GM21526 (cell line): Measurements from ENCODE around the gene KIAA1958.
"Not testable (repeated sequence)": the region's sequence is repeated elsewhere in the genome, so short reads cannot be mapped to it uniquely, and the experiment has no call there.

Source experiments
- ATAC-seq: cut with Tn5 transposase; IDR thresholded peaks from one replicate; pipeline ENCODE4 v1.9.1; 2021; ENCODE audit warnings: moderate library complexity; ENCODE audit not compliant: unreplicated experiment, low FRiP score

The KIAA1958 gene

DNA sequence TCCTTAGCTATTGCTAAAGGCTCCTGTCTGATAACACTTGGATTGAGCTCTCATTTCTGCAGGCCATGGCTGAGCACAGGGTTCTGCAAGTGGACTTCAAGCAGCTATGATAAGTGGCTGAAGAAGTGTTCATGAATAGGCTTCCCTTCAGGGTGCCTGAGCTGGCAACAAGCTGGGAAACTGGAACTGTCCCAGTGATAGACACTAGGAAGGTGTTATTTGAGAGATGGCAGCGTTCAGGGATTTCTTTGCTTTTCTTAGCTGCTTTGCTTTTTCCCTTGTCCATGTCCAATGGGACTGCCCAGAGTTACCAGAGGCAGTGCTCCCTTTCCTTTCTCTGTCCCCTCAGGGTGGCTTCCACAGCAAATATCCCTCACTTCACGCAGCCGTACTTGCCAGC lies 155.5 kb downstream of the KIAA1958 start:
- ATAC-seq, result no peak

DNA sequence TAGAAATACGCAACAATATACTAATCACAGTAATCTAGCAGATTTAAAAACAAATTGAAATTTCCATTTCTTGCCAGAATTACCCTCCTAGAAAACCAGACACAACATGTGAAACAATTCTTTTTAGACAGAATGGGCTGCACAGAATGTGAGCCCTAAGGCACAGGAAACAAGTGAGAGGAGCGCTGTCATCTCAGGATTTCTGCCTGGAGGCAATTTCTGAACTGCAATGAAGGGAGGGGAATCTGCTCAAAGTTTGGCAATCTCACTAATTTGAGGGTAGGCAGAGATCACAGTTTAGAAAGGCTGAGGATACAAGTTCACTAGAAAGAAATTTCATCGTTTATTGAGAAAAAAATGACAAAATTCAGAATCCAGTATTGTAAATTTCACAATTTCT lies 161.0 kb downstream of the KIAA1958 start:
- no peak for ATAC-seq

DNA sequence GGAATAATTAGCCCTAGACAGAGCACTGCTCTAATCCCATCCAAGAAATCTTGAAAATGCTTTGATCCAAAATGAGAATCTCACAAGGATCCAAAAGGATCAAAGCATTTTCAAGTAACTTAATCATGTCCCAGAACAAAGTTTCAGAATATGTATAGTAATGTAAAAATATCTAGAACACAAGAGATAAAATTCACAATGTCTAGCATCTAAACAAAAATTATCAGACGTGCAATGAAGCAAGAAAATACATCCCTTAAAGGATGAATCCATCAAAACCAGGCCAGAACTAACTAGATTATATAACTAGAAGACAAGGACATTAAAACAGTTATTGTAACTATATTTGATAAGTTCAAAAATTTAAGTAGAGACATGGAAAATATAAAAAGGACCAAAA lies 162.0 kb downstream of the KIAA1958 start:
- no peak for ATAC-seq

DNA sequence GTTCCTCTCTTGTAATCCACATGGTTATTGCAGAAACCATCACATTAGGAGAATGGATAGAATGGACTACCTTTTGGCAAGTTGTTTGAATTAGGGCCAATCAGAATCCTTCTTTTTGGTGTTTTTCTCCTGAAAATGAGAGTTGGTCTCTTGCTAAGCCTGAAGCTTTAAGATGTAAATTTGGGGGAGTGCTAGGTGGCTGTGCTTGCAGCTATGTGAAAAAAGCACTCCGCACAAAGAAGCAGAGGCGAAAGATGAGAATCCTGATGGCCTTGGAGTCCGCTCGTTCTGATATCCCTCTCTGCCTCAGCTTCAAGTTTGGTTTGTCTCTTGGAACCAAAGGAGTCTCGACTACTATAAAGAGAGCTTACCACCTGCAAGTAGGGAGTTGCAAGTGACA lies 167.7 kb downstream of the KIAA1958 start:
- no peak for ATAC-seq

DNA sequence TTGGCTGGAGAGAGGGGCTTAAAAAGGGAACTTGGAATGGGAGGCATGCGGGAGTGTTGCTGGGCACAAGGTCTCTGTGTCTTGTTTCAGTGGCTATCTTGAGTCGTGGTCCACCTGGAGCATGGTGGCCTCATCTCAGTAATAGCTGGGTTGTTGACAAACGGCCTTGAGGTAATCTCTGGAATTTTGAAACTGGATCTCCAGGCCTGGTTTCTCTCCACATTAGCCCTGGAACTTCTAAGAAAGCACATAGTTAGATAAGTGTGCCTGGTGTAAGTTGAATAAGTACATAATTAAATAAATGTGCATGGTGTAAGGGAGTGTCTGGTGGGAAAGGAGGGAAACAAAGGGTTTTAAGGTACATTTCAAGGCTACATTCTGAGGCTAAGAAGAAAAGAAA lies 169.0 kb downstream of the KIAA1958 start:
- no peak for ATAC-seq

DNA sequence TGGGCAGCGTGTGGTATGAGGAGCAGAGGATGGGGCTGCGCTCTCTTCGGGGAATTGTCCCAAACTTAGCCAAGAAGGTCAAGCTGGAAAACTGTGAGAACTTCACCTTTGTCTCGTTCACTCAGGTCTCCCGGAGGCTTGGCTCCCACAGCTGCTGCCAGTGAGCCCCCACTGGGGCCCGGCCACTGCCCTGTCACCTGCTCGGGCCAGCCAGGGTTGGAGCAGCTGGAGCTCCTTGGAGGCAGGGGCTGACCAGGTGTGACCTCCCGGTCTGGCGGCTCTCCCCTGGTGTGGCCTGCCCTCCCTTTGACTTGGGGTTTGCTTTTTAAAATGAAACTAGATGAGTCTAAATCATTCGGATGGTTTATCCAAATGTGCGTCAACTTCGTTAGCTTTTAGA lies 173.3 kb downstream of the KIAA1958 start:
- no peak for ATAC-seq

DNA sequence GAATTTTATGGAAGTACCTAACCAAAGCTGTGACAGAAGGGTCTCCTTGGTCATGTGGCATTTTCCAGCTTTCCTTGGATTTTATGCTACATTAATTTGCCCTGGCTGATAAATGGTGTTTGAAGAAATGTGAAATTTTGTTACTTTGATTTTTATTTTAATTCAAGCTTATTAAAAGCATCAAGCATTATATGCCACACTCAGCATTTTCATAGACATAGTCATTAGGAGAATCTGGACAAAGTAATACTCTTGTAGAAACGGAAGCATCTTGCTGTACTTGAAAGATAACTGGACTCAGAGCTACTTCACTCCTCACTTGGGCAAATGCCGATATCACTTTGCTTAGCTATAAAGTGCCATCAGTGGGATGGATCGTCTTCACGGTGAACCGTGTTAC lies 177.1 kb downstream of the KIAA1958 start:
- no peak for ATAC-seq

DNA sequence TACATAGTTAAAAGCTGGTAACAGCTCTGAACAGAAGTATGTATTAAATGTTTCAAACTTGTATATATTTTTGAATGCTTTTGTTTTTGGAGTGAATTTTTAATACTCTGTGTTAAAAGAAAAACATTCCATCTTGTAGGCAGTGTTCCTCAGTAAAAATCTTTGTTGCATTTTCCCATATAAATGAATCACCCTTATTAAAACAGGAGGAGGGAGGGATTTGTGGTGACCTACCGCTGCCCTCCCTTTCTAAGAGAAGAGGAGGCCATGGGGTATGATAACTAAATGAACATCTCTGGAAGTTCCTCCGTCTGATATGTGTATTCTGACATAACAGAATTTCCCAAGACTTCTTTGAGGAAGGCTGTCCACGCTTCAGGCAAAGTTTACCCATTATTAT lies 177.9 kb downstream of the KIAA1958 start:
- ATAC-seq, result no peak

DNA sequence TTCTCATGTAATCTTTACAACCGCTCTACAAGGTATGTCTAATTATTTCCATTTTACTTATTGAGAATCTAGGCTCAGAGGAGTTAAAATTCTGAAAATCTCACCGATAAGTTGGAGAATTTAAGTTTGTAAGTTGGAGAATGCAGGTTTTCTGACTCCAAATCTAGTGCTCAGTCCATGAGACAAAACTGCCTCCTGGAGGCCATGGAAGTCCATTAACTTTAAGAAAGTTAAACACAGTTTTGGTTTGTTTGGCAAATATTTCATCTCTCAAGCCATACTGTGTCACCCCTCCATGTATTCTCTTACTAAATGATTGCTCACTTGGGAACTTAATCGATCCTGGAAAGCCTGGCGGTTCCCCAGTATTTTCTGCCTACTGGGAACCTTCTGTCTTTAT lies 178.7 kb downstream of the KIAA1958 start:
- ATAC-seq, result no peak

DNA sequence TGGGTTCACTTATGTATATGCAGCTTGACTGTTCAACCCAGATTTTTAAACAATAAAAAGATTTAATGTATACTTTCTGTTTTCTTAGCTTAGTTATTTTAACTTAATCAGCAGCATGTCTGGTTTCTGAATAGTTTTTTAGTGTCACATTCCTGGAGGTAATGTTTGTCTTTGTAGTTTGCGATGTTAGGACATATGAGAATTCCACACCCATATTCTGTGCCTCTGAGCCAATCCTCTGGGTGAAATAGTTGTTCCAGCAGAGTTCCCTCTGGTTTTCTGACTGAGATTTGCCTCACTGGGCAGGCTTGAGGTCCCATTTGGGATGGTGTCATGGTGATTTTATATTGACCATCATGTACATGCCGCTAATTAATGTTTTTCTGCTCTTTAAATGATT lies 182.7 kb downstream of the KIAA1958 start:
- ATAC-seq, result no peak

DNA sequence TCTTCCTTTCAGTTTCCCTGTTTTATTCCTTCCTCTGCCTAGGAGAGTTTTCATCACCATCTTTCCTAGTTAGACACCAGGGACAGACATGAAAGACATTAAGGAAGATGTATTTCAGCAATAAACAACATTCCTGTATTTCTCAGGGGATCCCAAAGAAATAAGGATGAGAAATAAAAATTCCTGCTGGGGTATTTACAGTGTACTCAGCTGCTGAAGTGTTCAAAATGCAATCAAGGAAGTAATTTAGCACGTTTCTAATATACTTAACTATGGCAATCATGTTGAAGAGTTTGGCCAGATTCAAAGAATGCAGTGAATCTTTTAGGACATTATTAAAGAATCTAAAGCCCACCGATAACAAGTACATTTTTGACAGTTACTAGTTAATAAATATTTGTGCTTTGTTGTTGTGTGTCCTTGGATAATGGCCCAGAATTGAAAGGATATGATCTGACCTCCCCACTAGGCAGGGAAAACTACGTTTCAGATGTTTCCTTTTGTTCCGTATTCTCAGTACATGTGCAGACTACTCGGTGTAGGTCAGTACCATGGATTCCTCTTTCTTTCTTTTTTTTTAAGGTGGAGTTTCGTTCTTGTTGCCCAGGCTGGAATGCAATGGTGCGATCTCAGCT lies 184.5 kb downstream of the KIAA1958 start:
- no peak for ATAC-seq

DNA sequence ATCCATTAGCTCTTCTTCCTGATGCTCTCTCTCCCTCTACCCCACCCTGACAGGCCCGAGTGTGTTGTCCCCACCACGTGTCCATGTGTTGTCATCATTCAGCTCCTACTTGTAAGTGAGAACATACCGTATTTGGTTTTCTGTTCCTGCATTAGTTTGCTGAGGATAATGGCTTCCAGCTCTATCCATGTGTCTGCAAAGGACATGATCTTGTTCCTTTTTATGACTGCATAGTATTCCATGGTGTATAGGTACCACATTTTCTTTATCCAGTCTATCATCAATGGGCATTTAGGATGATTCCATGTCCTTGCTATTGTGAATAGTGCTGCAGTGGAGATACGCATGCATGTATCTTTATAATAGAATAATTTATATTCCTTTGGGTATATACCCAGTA lies 186.6 kb downstream of the KIAA1958 start:
- not testable (repeated sequence) for ATAC-seq

DNA sequence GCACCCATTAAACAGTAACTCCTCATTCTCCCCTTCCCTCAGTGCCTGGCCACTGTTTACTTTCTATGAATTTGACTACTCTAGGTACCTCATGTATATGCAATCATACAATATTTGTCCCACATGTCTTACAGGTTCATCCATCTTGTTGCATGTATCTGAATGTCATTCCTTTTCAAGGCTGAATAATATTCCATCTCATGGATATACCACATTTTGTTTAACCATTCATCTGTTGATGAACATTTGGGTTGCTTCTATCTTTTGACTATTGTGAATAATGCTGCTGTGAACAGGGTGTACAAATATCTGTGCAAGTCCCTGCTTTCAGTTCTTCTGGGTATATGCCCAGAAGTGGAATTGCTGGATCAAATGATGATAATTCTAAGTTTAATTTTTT lies 190.4 kb downstream of the KIAA1958 start:
- no peak for ATAC-seq

DNA sequence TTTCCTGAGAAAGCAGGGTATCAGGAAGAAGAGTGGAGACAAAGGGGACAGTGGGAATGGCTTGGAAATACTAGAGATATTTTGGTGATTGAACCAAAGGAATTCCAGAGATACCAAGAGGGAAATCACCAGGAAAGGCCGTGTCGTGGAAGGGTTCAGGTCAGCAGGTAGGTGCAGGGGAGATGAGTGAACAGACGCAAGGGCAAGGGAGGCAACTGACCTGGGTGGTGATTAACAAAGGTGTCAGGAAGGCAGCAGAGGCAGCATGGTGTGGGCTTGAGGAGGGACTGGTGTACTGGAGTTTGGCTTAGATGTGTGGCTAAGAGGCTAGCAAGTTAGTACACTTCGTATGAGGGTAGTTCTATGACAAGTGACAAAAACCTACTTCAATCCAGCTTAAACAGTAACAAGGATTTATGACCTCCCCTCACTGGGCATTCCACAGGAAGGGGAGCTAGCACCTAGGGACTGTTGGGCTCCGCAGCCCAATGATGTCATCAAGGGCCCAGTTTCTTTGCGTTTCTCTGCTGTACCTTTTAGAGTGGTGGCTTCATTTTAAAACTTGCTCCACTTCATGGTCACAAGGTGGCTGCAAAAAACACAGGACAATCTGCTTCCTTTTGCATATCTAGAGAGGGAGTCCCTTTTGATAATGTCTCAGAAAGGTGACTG lies 194.2 kb downstream of the KIAA1958 start:
- no peak for ATAC-seq

DNA sequence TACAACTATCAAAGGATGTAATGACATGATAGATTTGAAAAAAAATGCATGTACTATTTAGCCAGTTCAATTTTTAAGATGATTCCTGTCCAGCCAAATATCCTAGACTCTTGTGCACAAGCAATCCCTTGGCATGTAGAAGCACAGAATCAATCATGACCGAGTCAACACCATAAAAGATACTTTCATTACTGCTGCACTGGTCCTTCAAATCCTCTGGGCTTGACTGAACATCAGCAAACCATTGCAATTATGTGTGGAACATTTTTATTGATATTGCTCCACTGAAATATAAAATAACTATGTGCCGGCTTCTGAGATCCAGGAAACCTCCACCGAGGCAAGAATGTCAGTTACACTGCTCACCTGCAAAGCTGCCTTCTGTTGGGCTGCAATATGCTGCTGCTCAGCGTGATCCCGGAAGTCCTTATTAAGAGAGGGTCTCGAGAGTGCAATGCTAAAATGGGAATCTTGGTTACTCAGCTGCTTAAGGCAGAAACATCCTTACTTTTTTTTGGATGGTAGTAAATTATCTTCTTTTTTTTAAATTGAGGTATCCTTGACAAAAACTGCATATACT lies 202.6 kb downstream of the KIAA1958 start:
- no peak for ATAC-seq

DNA sequence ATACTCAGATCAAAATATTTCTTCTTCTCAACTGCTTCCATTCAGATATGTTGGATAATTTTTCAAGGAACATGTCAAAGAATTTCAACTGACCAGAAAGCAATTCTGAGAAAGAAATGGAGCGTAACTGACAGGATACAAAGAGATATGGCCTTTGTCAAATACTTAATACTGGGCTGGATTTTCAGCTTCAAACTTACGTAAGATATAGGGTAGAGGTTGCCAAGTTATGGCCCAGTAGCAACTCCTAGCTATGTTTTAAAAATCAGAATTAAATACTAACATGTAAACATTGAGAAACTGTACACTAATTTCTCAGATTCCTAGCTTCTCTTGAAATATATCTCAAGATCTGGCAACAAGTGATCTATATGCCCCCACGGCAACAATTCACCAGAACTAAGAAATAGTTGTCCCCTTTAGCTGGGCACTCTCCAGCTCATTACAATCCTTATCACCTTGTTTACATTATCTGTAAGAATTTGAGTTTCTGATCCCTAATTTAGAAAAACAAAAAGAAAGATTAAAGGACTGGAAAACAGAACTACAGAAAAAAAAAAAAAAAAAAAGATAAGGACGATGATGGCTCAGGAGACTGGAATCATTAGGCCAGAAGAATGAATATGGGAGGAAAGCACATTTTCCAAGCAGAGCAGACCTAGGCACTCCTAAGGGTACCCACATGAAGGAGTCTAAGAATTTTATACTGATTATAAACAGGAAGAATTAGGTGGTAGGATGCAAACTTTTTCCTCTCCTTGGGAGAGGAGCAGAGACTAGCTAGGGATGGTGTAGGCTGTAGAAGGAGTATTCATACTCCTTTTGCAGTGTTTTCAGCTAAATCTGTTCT lies 208.3 kb downstream of the KIAA1958 start:
- no peak for ATAC-seq

DNA sequence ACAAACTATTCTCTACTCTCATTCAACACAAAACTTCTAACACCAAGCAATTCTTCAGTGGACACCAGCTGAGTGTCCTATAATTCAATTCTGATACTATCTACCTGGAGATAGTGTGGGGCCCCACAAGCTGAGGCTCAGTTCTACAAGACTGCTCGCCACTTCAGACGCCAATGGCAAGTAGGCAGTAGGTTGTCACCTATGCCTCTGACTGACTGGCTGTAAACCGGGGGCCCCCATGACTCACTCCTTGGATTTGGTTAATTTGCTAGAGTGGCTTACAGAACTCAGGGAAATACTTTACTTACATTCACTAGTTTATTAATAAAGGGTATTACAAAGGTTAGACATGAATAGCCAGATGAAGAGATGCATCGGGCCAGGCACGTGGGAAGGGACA lies 209.8 kb downstream of the KIAA1958 start:
- ATAC-seq, result no peak

DNA sequence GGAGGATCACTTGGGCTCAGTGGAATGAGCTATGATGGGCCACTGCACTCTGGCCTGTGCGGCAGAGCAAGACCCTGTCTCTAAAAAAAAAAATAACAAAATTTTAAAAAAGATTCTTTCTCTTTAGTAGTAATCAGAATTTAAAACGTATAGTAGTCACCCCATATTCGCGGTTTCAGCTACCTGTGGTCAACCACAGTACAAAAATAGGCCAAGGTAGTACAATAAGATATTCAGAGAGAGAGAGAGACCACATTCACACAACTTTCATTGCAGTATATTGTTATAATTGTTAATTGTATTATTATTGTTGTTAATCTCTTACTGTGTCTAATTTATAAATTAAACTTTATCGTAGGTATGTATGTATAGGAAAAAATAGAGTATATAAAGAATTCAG lies 212.6 kb downstream of the KIAA1958 start:
- ATAC-seq, result peak; percentile 67

DNA sequence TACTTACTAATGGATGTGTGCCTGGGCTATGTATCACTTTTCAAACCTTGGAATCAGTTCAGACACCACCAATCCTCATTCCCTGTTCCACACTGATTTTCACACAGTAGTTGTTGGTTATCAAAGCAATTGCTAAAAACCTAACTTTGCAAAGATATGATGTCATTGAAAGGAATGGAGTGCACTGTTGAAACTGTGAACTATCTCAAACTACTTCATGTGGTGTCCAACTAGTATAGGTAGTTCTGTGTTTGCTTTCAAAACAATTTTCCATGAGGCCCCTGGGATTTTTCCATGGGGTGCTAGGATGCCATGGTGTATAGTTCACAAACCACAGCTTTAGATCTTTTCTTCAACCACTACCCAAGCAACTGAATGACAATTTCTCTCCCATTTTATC lies 213.5 kb downstream of the KIAA1958 start:
- no peak for ATAC-seq

DNA sequence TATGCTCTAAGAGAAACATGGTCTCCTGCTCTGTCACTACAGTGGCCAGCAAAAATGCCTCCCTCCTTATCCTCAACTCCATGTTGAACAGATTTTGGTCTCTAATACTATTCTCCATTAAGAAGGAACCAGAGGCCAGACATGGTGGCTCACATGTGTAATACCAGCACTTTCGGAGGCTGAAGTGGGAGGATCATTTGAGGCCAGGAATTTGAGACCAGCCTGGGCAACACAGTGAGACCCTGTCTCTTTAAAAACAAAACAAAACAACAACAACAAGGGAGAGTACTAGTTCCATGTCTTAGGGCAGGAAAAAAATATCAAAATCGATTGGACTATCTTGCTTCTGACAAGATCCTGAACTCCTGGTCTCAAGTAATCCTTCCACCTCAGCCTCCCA lies 216.7 kb downstream of the KIAA1958 start:
- no peak for ATAC-seq

DNA sequence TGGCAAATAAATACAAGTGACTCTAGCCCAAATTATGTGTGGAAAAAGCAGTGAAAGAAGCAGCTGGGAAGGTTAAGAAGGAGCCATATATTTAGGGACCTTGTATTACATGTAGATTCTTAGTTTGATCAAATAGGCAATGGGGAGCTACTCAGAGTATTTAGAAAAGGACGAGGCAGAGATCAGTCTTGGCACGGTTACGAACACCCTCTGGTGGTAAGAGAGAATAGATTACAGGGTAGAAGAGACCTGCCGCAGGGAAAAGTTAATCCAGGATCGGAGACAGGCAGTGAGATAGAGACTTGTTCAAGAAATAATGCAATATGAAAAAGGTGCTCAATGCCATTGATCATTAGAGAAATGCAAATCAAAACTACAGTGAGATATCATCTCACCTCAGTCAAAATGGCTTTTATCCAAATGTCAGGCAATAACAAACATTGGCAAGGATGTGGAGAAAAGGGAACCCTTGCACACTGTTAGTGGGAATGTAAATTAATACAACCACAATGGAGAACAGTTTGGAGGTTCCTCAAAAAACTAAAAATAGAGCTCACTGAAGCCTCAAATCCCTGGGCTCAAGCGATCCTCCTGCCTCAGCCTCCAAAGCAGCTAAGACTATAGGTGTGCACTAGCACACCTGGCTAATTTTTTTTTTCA lies 219.3 kb downstream of the KIAA1958 start:
- ATAC-seq, result no peak
